NCI-H82 (cell line): Measurements from ENCODE around the gene AASDH.
"Not testable (repeated sequence)": the region's sequence is repeated elsewhere in the genome, so short reads cannot be mapped to it uniquely, and the experiment has no call there.

Experiments
- DNase-seq: peaks from one replicate; lab custom pipeline; 2025; lab: John Stamatoyannopoulos, UW

The AASDH gene

GRCh38 chr4:56389558-56389957 lies 2.3 kb upstream of the AASDH start:
- no peak for DNase-seq

GRCh38 chr4:56388306-56388705 lies 1.0 kb upstream of the AASDH start:
- peak; percentile 44 for DNase-seq

- DNase-seq = no peak
Measured at GRCh38 chr4:56386091-56386490, 1.2 kb downstream of the AASDH start.

- DNase-seq = no peak
Measured at GRCh38 chr4:56375458-56375857, 11.8 kb downstream of the AASDH start.

GRCh38 chr4:56374956-56375355 lies 12.3 kb downstream of the AASDH start:
- DNase-seq = peak; percentile 12

GRCh38 chr4:56372774-56373173 lies 14.5 kb downstream of the AASDH start:
- no peak for DNase-seq

- DNase-seq = peak; percentile 98
Measured at GRCh38 chr4:56371426-56372220, 15.7 kb downstream of the AASDH start.

- DNase-seq = peak; percentile 89
Measured at GRCh38 chr4:56370377-56370776, 16.9 kb downstream of the AASDH start.

GRCh38 chr4:56362981-56363380 lies 24.3 kb downstream of the AASDH start:
- not testable (repeated sequence) for DNase-seq

GRCh38 chr4:56360071-56360470 lies 27.2 kb downstream of the AASDH start:
- DNase-seq = no peak

GRCh38 chr4:56356650-56357049 lies 30.6 kb downstream of the AASDH start:
- DNase-seq = no peak

- no peak for DNase-seq
Measured at GRCh38 chr4:56348576-56348975, 38.7 kb downstream of the AASDH start.

- no peak for DNase-seq
Measured at GRCh38 chr4:56345458-56345857, 41.8 kb downstream of the AASDH start.

GRCh38 chr4:56342746-56343145 lies 44.5 kb downstream of the AASDH start:
- no peak for DNase-seq

GRCh38 chr4:56330691-56331090 lies 56.6 kb downstream of the AASDH start:
- peak; percentile 23 for DNase-seq

GRCh38 chr4:56326363-56326762 lies 60.9 kb downstream of the AASDH start:
- no peak for DNase-seq

- no peak for DNase-seq
Measured at GRCh38 chr4:56324011-56324610, 63.2 kb downstream of the AASDH start.

GRCh38 chr4:56323327-56323726 lies 64.0 kb downstream of the AASDH start:
- no peak for DNase-seq

GRCh38 chr4:56321251-56321650 lies 66.0 kb downstream of the AASDH start:
- no peak for DNase-seq

- no peak for DNase-seq
Measured at GRCh38 chr4:56320293-56320692, 67.0 kb downstream of the AASDH start.

- DNase-seq = no peak
Measured at GRCh38 chr4:56318555-56318954, 68.7 kb downstream of the AASDH start.

GRCh38 chr4:56317749-56318148 lies 69.5 kb downstream of the AASDH start:
- DNase-seq = no peak

GRCh38 chr4:56316011-56316650 lies 71.2 kb downstream of the AASDH start:
- no peak for DNase-seq
